Stimulated activated CD8-positive, alpha-beta memory T cell treated with anti-CD3 and anti-CD28 coated beads, Interleukin-4, amount 100 ng/mL, for 4 hours (primary cell): Measurements from ENCODE around the gene ANKS6.

Source experiments
- DNase-seq, 2 donors: peaks; one replicate each; pipeline ENCODE4 v3.0.0-alpha.2; 2020; ENCODE audit warnings: low read depth in 2 of 2, low spot score in 1 of 2

ANKS6 gene

GRCh38 chr9:98815391-98815951, 19.1 kb upstream of the ANKS6 start:
- DNase-seq: no peak

- DNase-seq: no peak
Observed at GRCh38 chr9:98811051-98811650, 14.8 kb upstream of the ANKS6 start.

GRCh38 chr9:98810102-98810842, 13.9 kb upstream of the ANKS6 start:
- no peak for DNase-seq

- DNase-seq: no peak
Observed at GRCh38 chr9:98809311-98810101, 13.2 kb upstream of the ANKS6 start.

DNA sequence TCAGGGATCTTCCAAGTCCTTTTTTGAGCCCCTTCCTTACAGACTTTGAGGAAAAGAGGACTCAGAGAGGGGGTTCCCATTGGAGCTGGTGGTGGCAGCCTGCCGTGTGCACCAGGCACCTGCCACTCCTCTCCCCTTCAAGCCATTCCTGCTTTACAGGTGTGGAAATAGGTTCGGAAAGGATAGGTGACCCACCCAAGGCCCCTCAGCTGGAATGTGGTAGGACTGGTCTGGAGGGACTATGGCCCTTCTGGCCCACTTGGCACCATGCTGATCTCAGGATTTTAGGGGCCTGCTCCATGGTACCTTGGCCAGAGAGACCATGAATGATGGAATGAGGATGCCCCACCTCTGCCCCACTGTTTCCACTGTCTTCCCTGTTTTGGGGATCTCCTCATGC, 12.5 kb upstream of the ANKS6 start:
- no peak for DNase-seq

- no peak for DNase-seq
Observed at GRCh38 chr9:98808411-98808815, 12.1 kb upstream of the ANKS6 start.

- DNase-seq: no peak
Observed at GRCh38 chr9:98807814-98808195, 11.4 kb upstream of the ANKS6 start.

GRCh38 chr9:98807070-98807813, 10.9 kb upstream of the ANKS6 start, which contains the start of gene GALNT12:
Gene GALNT12 (plus strand): TSS chr9:98807670. CDS start chr9:98807699, 29 bp downstream.
- DNase-seq: peak in 1 of 2 donors; percentile 27

- no peak for DNase-seq
Observed at GRCh38 chr9:98806394-98807035, 10.2 kb upstream of the ANKS6 start.

DNA sequence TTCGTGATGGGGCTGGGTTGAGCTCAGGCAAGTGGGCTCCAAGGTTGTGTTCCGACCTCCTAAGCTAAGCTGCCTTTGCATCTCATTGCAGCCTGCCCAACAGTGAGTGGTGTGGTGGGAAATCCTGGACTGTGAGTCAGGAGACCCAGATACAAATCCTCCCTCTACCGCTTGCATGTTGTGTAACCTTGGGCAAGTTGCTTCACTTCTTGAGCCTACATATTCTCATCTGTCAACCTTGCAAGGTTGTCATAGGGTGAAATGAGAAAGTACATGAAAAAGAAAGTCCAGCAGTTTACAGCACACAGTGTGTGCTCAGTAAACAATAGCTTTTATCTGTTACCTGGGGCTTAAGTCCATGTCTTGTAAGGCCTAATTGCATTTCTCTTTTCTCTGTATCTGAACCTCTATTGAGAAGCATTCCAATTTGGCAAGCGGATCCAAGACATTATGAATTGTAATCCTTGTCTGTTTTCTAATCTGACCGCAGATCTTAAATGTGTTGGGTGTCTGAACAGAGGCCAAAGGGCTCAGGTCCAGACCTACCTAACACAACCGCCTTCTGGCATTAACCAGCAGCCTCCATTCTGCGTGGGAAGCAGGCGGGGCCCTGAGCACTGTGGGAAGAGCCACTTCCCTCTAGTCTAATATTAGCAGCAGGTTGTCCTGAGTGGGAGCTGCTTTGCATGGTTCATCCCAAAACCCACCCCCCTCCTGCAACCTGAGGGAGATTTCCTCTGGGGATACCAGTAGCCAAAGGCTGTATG, 9.3 kb upstream of the ANKS6 start:
- DNase-seq: no peak

- DNase-seq: no peak
Observed at GRCh38 chr9:98804083-98804482, 7.7 kb upstream of the ANKS6 start.

GRCh38 chr9:98801969-98802371, 5.6 kb upstream of the ANKS6 start:
- DNase-seq: no peak

DNA sequence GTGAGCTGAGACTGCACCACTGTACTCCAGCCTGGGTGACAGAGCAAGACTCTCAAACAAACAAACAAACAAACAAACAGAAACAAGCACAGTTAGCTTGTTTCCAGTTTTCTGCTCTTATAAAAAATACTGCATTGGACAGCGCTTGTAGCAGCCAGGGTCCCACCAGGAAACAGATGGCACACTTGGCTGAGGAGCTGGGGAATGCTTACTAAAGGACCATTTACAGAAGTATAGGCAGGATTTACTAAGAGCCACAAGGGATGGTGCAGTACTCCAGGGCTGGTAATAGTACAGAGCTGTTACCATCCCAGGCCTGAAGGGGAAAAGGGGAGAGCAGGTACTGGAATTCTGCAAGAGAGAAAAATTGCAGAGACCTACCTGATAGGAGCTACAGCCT, 5.2 kb upstream of the ANKS6 start:
- DNase-seq: no peak

- no peak for DNase-seq
Observed at GRCh38 chr9:98798254-98798653, 1.9 kb upstream of the ANKS6 start.

DNA sequence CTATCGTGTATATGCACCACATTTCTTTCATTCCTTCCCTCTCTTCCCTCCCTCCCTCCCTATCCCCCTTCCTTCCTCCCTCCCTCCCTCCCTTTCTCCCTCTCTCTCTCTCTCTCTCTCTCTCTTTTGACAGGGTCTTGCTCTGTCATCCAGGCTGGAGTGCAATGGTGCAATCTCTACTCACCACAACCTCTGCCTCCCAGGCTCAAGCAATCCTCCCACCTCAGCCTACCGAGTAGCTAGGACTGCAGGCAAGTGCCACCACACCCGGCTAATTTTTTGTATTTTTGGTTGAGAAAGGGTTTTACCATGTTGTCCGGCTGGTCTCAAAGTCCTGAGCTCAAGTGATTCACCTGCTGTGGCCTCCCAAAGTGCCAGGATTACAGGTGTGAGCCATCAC, 1.1 kb upstream of the ANKS6 start:
- no peak for DNase-seq

- no peak for DNase-seq
Observed at GRCh38 chr9:98795970-98796363, 388 bp downstream of the ANKS6 start.

GRCh38 chr9:98795295-98795955, 930 bp downstream of the ANKS6 start:
- no peak for DNase-seq

GRCh38 chr9:98794802-98795201, 1.6 kb downstream of the ANKS6 start:
- no peak for DNase-seq

- no peak for DNase-seq
Observed at GRCh38 chr9:98793031-98793430, 3.3 kb downstream of the ANKS6 start.
